Nephron (organoid): ENCODE results near the gene TMEM164.

Experiments
- H3K27ac Mint-ChIP-seq, 3 experiments: 2 replicates each; pipeline ENCODE4 v1.8.0; 2020; ENCODE audit warnings: mixed read lengths in 3 of 3, mild to moderate bottlenecking in 2 of 3, moderate library complexity in 1 of 3
- H3K27me3 Mint-ChIP-seq: 2 replicates; pipeline ENCODE4 v1.8.0; 2021; ENCODE audit warnings: low read depth, mild to moderate bottlenecking, moderate library complexity, mixed read lengths
- H3K36me3 Mint-ChIP-seq: 2 replicates; pipeline ENCODE4 v1.8.0; 2020; ENCODE audit warnings: low read depth, mixed read lengths
- H3K4me1 Mint-ChIP-seq: 2 replicates; pipeline ENCODE4 v1.8.0; 2020; ENCODE audit warnings: mixed read lengths
- H3K4me3 Mint-ChIP-seq, 3 experiments: 2 replicates each; pipeline ENCODE4 v1.8.0; 2020; ENCODE audit warnings: mild to moderate bottlenecking in 3 of 3, mixed read lengths in 3 of 3, moderate library complexity in 2 of 3
- H3K9me3 Mint-ChIP-seq: 2 replicates; pipeline ENCODE4 v1.8.0; 2020; ENCODE audit warnings: mixed read lengths
- CTCF ChIP-seq, 3 experiments: fragments of 200-600 bp; sonication (generic); IDR thresholded peaks; one replicate each; pipeline ENCODE4 v1.5.0; 2021; ENCODE audit warnings: antibody characterized with exemption in 3 of 3; ENCODE audit not compliant: unreplicated experiment in 3 of 3

TMEM164 gene

DNA sequence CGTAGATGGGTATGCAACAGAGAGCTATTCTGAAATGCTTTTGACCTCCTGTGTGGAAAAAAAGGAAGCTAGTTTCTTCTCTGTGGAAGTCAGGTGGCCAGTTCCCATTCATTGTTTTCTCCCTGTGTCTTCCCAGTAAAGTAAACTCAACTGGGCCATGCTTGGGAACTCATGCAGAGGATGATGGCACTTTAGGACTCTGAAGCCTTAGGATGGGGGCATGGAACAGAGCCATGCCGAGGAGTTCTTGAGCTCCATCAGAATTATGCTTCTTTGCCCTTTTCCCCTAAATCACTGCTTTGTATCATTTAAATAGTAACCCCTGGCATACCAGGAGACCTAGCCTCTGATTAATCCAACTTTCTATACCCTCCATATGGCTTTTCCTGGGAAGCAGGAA, 3.2 kb downstream of the TMEM164 start:
- Mint-ChIP-seq H3K4me1 (peaks cover 71% of the 10 kb centered on the region), H3K27me3 (no peaks in the 10 kb centered on the region)
- no peak for TF ChIP-seq CTCF (IDR thresholded peaks at IDR 0.05; ENCODE audit: unreplicated experiment in 3 of 3)

DNA sequence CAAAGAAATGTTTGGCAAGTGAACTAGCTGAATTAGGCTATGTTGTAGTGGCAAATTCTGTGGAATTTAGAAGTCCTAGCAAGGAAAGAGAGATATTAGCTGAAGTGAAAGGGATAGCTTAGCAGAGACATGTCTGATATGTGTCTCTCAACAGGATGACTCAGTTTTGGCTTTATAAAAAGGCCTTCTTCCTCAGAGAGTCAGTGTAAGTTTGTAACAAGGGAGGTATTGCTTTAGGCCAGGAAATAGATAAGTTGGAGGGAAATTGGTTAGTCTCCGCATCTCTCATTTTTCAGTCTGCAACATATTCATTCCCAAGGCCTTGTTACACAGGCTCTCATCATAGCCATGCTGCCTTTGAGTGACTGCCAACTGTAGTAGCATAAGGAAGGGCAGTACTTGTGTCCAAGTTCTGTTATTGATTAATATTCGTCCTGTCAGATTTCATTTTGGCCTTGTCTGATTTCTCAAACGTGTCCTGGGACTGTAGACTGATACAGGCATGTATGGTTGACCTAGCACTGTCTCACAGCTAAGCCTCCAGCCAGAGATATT, 4.0 kb downstream of the TMEM164 start:
- H3K4me1 Mint-ChIP-seq = peaks cover 65% of the 10 kb centered on the region
- peaks cover 33% of the 10 kb centered on the region for H3K36me3 Mint-ChIP-seq
- H3K4me3 Mint-ChIP-seq = peak overlapping the region in 2 of 3 experiments; percentile 1 to 69
- no peaks in the 10 kb centered on the region for H3K9me3 Mint-ChIP-seq
- peak overlapping the region in 2 of 3 experiments; percentile 4 to 24 for H3K27ac Mint-ChIP-seq
- no peaks in the 10 kb centered on the region for H3K27me3 Mint-ChIP-seq
- TF ChIP-seq CTCF (IDR thresholded peaks at IDR 0.05; ENCODE audit: unreplicated experiment in 3 of 3) = no peak

More for the DNA sequence above, 3.2 kb downstream of the TMEM164 start:
- H3K36me3 Mint-ChIP-seq = peaks cover 26% of the 10 kb centered on the region
- peak overlapping the region in 1 of 3 experiments; percentile 24 for H3K27ac Mint-ChIP-seq
- H3K4me3 Mint-ChIP-seq = peak overlapping the region in 1 of 3 experiments; percentile 69
- H3K9me3 Mint-ChIP-seq = no peaks in the 10 kb centered on the region

DNA sequence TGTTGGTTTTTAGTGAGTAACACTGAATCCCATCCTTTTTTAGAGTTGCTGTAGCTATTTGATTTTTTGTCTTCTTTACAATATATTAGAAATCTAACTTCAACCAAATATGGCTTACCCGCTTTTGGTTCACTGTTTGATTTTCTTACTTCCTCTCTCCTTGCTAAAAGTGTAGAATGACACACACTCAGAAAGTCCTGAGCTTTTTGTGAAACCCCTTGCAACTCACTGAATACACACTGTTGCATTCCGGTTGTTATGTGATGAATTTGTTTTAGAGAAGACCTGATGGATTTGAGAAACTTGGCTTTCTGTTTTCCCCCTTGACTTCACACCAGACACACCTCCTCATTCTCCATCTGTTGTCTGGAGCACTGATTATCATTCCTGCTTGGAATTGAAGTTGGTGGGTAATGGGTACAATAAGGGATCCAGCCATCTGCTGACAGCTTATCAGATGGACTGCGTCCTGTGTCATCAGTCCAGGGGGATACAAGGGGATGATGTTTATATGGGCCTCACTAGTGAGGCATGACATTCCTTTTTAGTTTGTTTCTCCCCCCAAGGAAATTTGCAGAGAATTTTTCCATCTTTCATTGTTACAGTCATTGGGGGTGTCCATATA, 5.2 kb downstream of the TMEM164 start:
- Mint-ChIP-seq H3K4me1 (peaks cover 74% of the 10 kb centered on the region), H3K4me3 (no peak overlapping the region), H3K36me3 (peaks cover 39% of the 10 kb centered on the region), H3K27ac (no peak overlapping the region), H3K27me3 (no peaks in the 10 kb centered on the region), H3K9me3 (no peaks in the 10 kb centered on the region)
- TF ChIP-seq CTCF (IDR thresholded peaks at IDR 0.05; ENCODE audit: unreplicated experiment in 3 of 3) = no peak

- H3K27ac Mint-ChIP-seq = peak overlapping the region in 1 of 3 experiments; percentile 57
- peaks cover 66% of the 10 kb centered on the region for H3K4me1 Mint-ChIP-seq
- no peak for TF ChIP-seq CTCF (IDR thresholded peaks at IDR 0.05; ENCODE audit: unreplicated experiment in 3 of 3)
- no peak overlapping the region for H3K4me3 Mint-ChIP-seq
- H3K27me3 Mint-ChIP-seq = no peaks in the 10 kb centered on the region
- H3K9me3 Mint-ChIP-seq = no peaks in the 10 kb centered on the region
- H3K36me3 Mint-ChIP-seq = peaks cover 34% of the 10 kb centered on the region
Observed at GRCh38 chrX:110012818-110013485, 10.0 kb downstream of the TMEM164 start.

- no peak overlapping the region for H3K4me3 Mint-ChIP-seq
- TF ChIP-seq CTCF (IDR thresholded peaks at IDR 0.05; ENCODE audit: unreplicated experiment in 3 of 3) = no peak
- peak overlapping the region in 2 of 3 experiments; percentile 24 to 46 for H3K27ac Mint-ChIP-seq
- H3K9me3 Mint-ChIP-seq = no peaks in the 10 kb centered on the region
- H3K36me3 Mint-ChIP-seq = peaks cover 38% of the 10 kb centered on the region
- H3K27me3 Mint-ChIP-seq = no peaks in the 10 kb centered on the region
- peaks cover 61% of the 10 kb centered on the region for H3K4me1 Mint-ChIP-seq
Observed at GRCh38 chrX:110013968-110014367, 11.1 kb downstream of the TMEM164 start.
